Brain microvascular endothelial cell (primary cell): Measurements from ENCODE around the gene SENP6.

Source experiments
- DNase-seq: peaks from one replicate; pipeline ENCODE4 v3.0.0-alpha.2; 2020
- H3K27ac ChIP-seq: fragments of 250-450 bp; sonication (Bioruptor Pico); 2 replicates; pipeline ENCODE4 v1.5.1; 2020; ENCODE audit warnings: mild to moderate bottlenecking, moderate library complexity
- H3K27me3 ChIP-seq: fragments of 250-450 bp; sonication (Bioruptor Pico); replicated peaks from 2 replicates; pipeline ENCODE4 v1.5.1; 2020; ENCODE audit warnings: mild to moderate bottlenecking
- H3K36me3 ChIP-seq: fragments of 250-450 bp; sonication (Bioruptor Pico); replicated peaks from 2 replicates; pipeline ENCODE4 v1.5.1; 2020; ENCODE audit warnings: mild to moderate bottlenecking
- H3K4me3 ChIP-seq: 2 replicates; pipeline ENCODE4 v1.5.1; 2011; ENCODE audit warnings: low read depth, mild to moderate bottlenecking, control low read depth, low read length, moderate library complexity
- CTCF ChIP-seq: IDR thresholded peaks from 2 replicates; pipeline ENCODE4 v1.5.1; 2011; ENCODE audit warnings: low read depth, mild to moderate bottlenecking, moderate library complexity, low read length, control low read depth, inconsistent platforms; ENCODE audit errors: missing control alignments
- in situ Hi-C: cut with HindIII; loops from 2 replicates; pipeline ENCODE4 v1.10.0; 2017; ENCODE audit warnings: low sequenced_read_pairs, low pct_ligation_motif_present

Gene SENP6

GRCh38 chr6:75619230-75619899 is 17.7 kb downstream of the SENP6 start:
- H3K4me3 ChIP-seq: no peak overlapping the region
- in situ Hi-C loops: no loop called here
- H3K27ac ChIP-seq: no peak overlapping the region
- H3K27me3 ChIP-seq: no peaks in the 10 kb centered on the region
- DNase-seq: no peak
- peaks cover 2% of the 10 kb centered on the region for H3K36me3 ChIP-seq
- no peak for TF ChIP-seq CTCF

- in situ Hi-C loops: no loop called here
- DNase-seq: no peak
- no peak overlapping the region for H3K27ac ChIP-seq
Measured at GRCh38 chr6:75620381-75621304, 19.0 kb downstream of the SENP6 start.

GRCh38 chr6:75621846-75622245 is 20.2 kb downstream of the SENP6 start:
- in situ Hi-C loops: no loop called here
- H3K4me3 ChIP-seq: no peak overlapping the region
- H3K27ac ChIP-seq: no peak overlapping the region
- no peaks in the 10 kb centered on the region for H3K27me3 ChIP-seq
- TF ChIP-seq CTCF: no peak
- peaks cover 7% of the 10 kb centered on the region for H3K36me3 ChIP-seq
- no peak for DNase-seq

More at GRCh38 chr6:75620381-75621304, 19.0 kb downstream of the SENP6 start:
- Histone ChIP-seq H3K27me3 (no peaks in the 10 kb centered on the region), H3K36me3 (peaks cover 7% of the 10 kb centered on the region), H3K4me3 (no peak overlapping the region)
- TF ChIP-seq CTCF: no peak

- H3K4me3 ChIP-seq: no peak overlapping the region
- DNase-seq: no peak
- no peak overlapping the region for H3K27ac ChIP-seq
- no peaks in the 10 kb centered on the region for H3K27me3 ChIP-seq
- in situ Hi-C loops: no loop called here
- H3K36me3 ChIP-seq: peaks cover 7% of the 10 kb centered on the region
- no peak for TF ChIP-seq CTCF
Measured at GRCh38 chr6:75623491-75623890, 21.8 kb downstream of the SENP6 start.

GRCh38 chr6:75624335-75624734 is 22.7 kb downstream of the SENP6 start:
- no peak for TF ChIP-seq CTCF
- no peak overlapping the region for H3K27ac ChIP-seq
- in situ Hi-C loops: no loop called here
- H3K36me3 ChIP-seq: peaks cover 9% of the 10 kb centered on the region
- no peak for DNase-seq
- H3K27me3 ChIP-seq: no peaks in the 10 kb centered on the region
- H3K4me3 ChIP-seq: no peak overlapping the region
